Loucy (cell line): Measurements from ENCODE around the gene EFEMP1.

Experiments used
- H2AFZ ChIP-seq: fragments of 200-600 bp; sonication (generic); 2 replicates; pipeline ENCODE4 v1.6.0; 2016; ENCODE audit warnings: antibody characterized with exemption, mild to moderate bottlenecking, low read length, moderate library complexity
- H3F3A ChIP-seq: fragments of 200-600 bp; 2 replicates; pipeline ENCODE4 v1.6.0; 2016; ENCODE audit warnings: antibody characterized with exemption, low read depth, mild to moderate bottlenecking
- H3K27me3 ChIP-seq: fragments of 200-600 bp; sonication (generic); 2 replicates; pipeline ENCODE4 v1.6.1; 2014; ENCODE audit warnings: low read length, mild to moderate bottlenecking; ENCODE audit not compliant: insufficient read depth, poor library complexity, severe bottlenecking
- H3K36me3 ChIP-seq: fragments of 200-600 bp; sonication (generic); 2 replicates; pipeline ENCODE4 v1.6.1; 2016; ENCODE audit warnings: low read length; ENCODE audit not compliant: insufficient read depth
- H3K4me1 ChIP-seq: fragments of 200-600 bp; sonication (generic); 2 replicates; pipeline ENCODE4 v1.5.1; 2014; ENCODE audit warnings: low read length, mild to moderate bottlenecking; ENCODE audit not compliant: insufficient read depth, poor library complexity, severe bottlenecking
- H3K4me2 ChIP-seq: fragments of 200-600 bp; sonication (generic); 2 replicates; pipeline ENCODE4 v1.6.0; 2014; ENCODE audit warnings: antibody characterized with exemption, low read length, low read depth, mild to moderate bottlenecking; ENCODE audit not compliant: poor library complexity, severe bottlenecking
- H3K4me3 ChIP-seq: fragments of 200-600 bp; sonication (generic); 2 replicates; pipeline ENCODE4 v1.5.1; 2014; ENCODE audit warnings: low read length, mild to moderate bottlenecking, mixed read lengths; ENCODE audit not compliant: poor library complexity, severe bottlenecking
- H3K79me2 ChIP-seq: fragments of 200-600 bp; sonication (generic); 2 replicates; pipeline ENCODE4 v1.6.1; 2014; ENCODE audit warnings: low read length; ENCODE audit not compliant: insufficient read depth
- H3K9ac ChIP-seq: fragments of 200-600 bp; sonication (generic); 2 replicates; pipeline ENCODE4 v1.6.0; 2014; ENCODE audit warnings: mild to moderate bottlenecking, low read depth, low read length, moderate library complexity; ENCODE audit not compliant: poor library complexity, severe bottlenecking
- H3K9me2 ChIP-seq: fragments of 200-600 bp; sonication (generic); replicated peaks from 2 replicates; pipeline ENCODE4 v1.6.1; 2016; ENCODE audit warnings: low read depth, low read length, mixed read lengths
- H3K9me3 ChIP-seq: fragments of 200-600 bp; sonication (generic); 2 replicates; pipeline ENCODE4 v1.6.1; 2014; ENCODE audit warnings: mild to moderate bottlenecking, antibody characterized with exemption, low read length, low read depth; ENCODE audit not compliant: insufficient read depth
- H4K20me1 ChIP-seq: fragments of 200-600 bp; sonication (generic); 2 replicates; pipeline ENCODE4 v1.6.0; 2014; ENCODE audit warnings: antibody characterized with exemption, low read length, mild to moderate bottlenecking; ENCODE audit not compliant: insufficient read depth, poor library complexity, severe bottlenecking
- CTCF ChIP-seq: fragments of 200-600 bp; sonication (generic); conservative IDR thresholded peaks from 2 replicates; pipeline ENCODE4 v1.5.1; 2014; ENCODE audit warnings: mild to moderate bottlenecking, antibody characterized with exemption, low read length
- EZH2phosphoT487 ChIP-seq: fragments of 200-600 bp; IDR thresholded peaks from 2 replicates; pipeline ENCODE4 v1.6.1; 2018; ENCODE audit warnings: antibody characterized with exemption, mild to moderate bottlenecking, moderate library complexity, borderline replicate concordance

Gene EFEMP1

GRCh38 chr2:55894720-55895119 is 28.9 kb downstream of the EFEMP1 start:
- Histone ChIP-seq H4K20me1 (no peaks in the 10 kb centered on the region), H3K9ac (no peak overlapping the region), H3K4me3 (no peak overlapping the region), H3F3A (no peaks in the 10 kb centered on the region), H3K9me2 (no peaks in the 10 kb centered on the region), H3K4me2 (no peak overlapping the region), H3K27me3 (no peaks in the 10 kb centered on the region), H2AFZ (no peak overlapping the region), H3K4me1 (no peaks in the 10 kb centered on the region), H3K79me2 (no peaks in the 10 kb centered on the region), H3K9me3 (no peaks in the 10 kb centered on the region), H3K36me3 (no peaks in the 10 kb centered on the region)
- TF ChIP-seq CTCF, result no peak
- TF ChIP-seq EZH2phosphoT487, result no peak

GRCh38 chr2:55891671-55892094 is 31.9 kb downstream of the EFEMP1 start:
- Histone ChIP-seq H3K4me3 (no peak overlapping the region), H3F3A (no peaks in the 10 kb centered on the region), H3K9ac (no peak overlapping the region), H3K9me2 (no peaks in the 10 kb centered on the region), H3K4me2 (no peak overlapping the region), H3K4me1 (no peaks in the 10 kb centered on the region), H3K27me3 (no peaks in the 10 kb centered on the region), H2AFZ (no peak overlapping the region), H4K20me1 (no peaks in the 10 kb centered on the region), H3K79me2 (no peaks in the 10 kb centered on the region), H3K36me3 (no peaks in the 10 kb centered on the region), H3K9me3 (no peaks in the 10 kb centered on the region)
- no peak for TF ChIP-seq EZH2phosphoT487
- no peak for TF ChIP-seq CTCF

GRCh38 chr2:55888936-55889335 is 34.6 kb downstream of the EFEMP1 start:
- TF ChIP-seq CTCF (no peak), EZH2phosphoT487 (no peak)
- Histone ChIP-seq H3F3A (no peaks in the 10 kb centered on the region), H3K9ac (no peak overlapping the region), H3K9me3 (no peaks in the 10 kb centered on the region), H4K20me1 (no peaks in the 10 kb centered on the region), H3K4me2 (no peak overlapping the region), H3K36me3 (no peaks in the 10 kb centered on the region), H2AFZ (no peak overlapping the region), H3K27me3 (no peaks in the 10 kb centered on the region), H3K4me3 (no peak overlapping the region), H3K9me2 (no peaks in the 10 kb centered on the region), H3K79me2 (no peaks in the 10 kb centered on the region), H3K4me1 (peaks cover 4% of the 10 kb centered on the region)
